GM12874 (cell line): ENCODE measurements around the gene FGF2.

ENCODE experiments used
- CTCF ChIP-seq: IDR thresholded peaks from 2 replicates; pipeline ENCODE4 v1.5.1; 2011; ENCODE audit warnings: low read depth, mild to moderate bottlenecking, control low read depth, low read length, moderate library complexity; ENCODE audit not compliant: insufficient read depth

Gene FGF2

GRCh38 chr4:122830426-122831095 is 3.9 kb downstream of the FGF2 start:
- no peak for TF ChIP-seq CTCF

GRCh38 chr4:122831515-122832196 is 5.0 kb downstream of the FGF2 start:
- no peak for TF ChIP-seq CTCF

GRCh38 chr4:122832732-122833131 is 6.1 kb downstream of the FGF2 start:
- no peak for TF ChIP-seq CTCF

GRCh38 chr4:122833999-122834398 is 7.4 kb downstream of the FGF2 start:
- no peak for TF ChIP-seq CTCF

GRCh38 chr4:122836941-122837340 is 10.3 kb downstream of the FGF2 start:
- TF ChIP-seq CTCF, result no peak

GRCh38 chr4:122838034-122838433 is 11.4 kb downstream of the FGF2 start:
- TF ChIP-seq CTCF, result no peak

- no peak for TF ChIP-seq CTCF
These were observed 15.8 kb downstream of the FGF2 start for GRCh38 chr4:122842392-122842791.
